HG03571 (cell line): ENCODE results near the gene CDK11A.
"Not testable (repeated sequence)": the region's sequence is repeated elsewhere in the genome, so short reads cannot be mapped to it uniquely, and the experiment has no call there.

ENCODE experiments used
- ATAC-seq: cut with Tn5 transposase; IDR thresholded peaks from one replicate; pipeline ENCODE4 v1.9.1; 2021; ENCODE audit not compliant: unreplicated experiment

CDK11A gene

GRCh38 chr1:1684031-1684681 lies 40.0 kb downstream of the CDK11A start:
- no peak for ATAC-seq

GRCh38 chr1:1683104-1683905 lies 40.9 kb downstream of the CDK11A start:
- no peak for ATAC-seq

- no peak for ATAC-seq
Measured at GRCh38 chr1:1680912-1681273, 43.3 kb downstream of the CDK11A start.

- ATAC-seq = no peak
Measured at GRCh38 chr1:1680031-1680911, 43.9 kb downstream of the CDK11A start.

- no peak for ATAC-seq
Measured at GRCh38 chr1:1678581-1679380, 45.4 kb downstream of the CDK11A start.

- ATAC-seq = peak; percentile 66
Measured at GRCh38 chr1:1677718-1678580, 46.2 kb downstream of the CDK11A start.

- ATAC-seq = not testable (repeated sequence)
Measured at GRCh38 chr1:1676087-1676486, 48.1 kb downstream of the CDK11A start.

GRCh38 chr1:1675218-1675617 lies 48.9 kb downstream of the CDK11A start:
- ATAC-seq = not testable (repeated sequence)

- not testable (repeated sequence) for ATAC-seq
Measured at GRCh38 chr1:1674806-1675205, 49.4 kb downstream of the CDK11A start.

GRCh38 chr1:1672181-1672965 lies 51.8 kb downstream of the CDK11A start:
- no peak for ATAC-seq

- ATAC-seq = no peak
Measured at GRCh38 chr1:1671365-1672119, 52.6 kb downstream of the CDK11A start.

- ATAC-seq = no peak
Measured at GRCh38 chr1:1670866-1671265, 53.3 kb downstream of the CDK11A start.

GRCh38 chr1:1669468-1670440 lies 54.4 kb downstream of the CDK11A start:
- ATAC-seq = no peak

GRCh38 chr1:1666526-1666925 lies 57.6 kb downstream of the CDK11A start:
- no peak for ATAC-seq

GRCh38 chr1:1665815-1666251 lies 58.3 kb downstream of the CDK11A start:
- no peak for ATAC-seq

- no peak for ATAC-seq
Measured at GRCh38 chr1:1664941-1665814, 59.0 kb downstream of the CDK11A start.
